Gastrocnemius medialis (tissue), 4 donors: ENCODE results near the gene SDR42E1.

Experiments used
- CTCF ChIP-seq, 5 experiments: fragments of 450-650 bp in 3 of 5; fragments of 200-600 bp in 2 of 5; sonication (generic) in 2 of 5; IDR thresholded peaks in 4 of 5; conservative IDR thresholded peaks in 1 of 5; 1 replicate in 4 of 5; 2 replicates in 1 of 5; pipeline ENCODE4 v1.5.1; 2016 to 2019; ENCODE audit warnings: antibody characterized with exemption in 5 of 5, mild to moderate bottlenecking in 3 of 5, moderate library complexity in 3 of 5
- POLR2A ChIP-seq, 2 donors: fragments of 450-650 bp; IDR thresholded peaks; one replicate each; pipeline ENCODE4 v1.6.1; 2017; ENCODE audit warnings: antibody characterized with exemption in 2 of 2, mild to moderate bottlenecking in 2 of 2, moderate library complexity in 2 of 2

- TF ChIP-seq POLR2A (IDR thresholded peaks at IDR 0.05) (no peak), CTCF (IDR thresholded peaks at IDR 0.05 in 4 of 5, conservative IDR thresholded peaks at IDR 0.05 in 1 of 5) (no peak)
Observed at GRCh38 chr16:82056550-82056896, 45.3 kb upstream of the SDR42E1 start.
